Islet precursor cell (in vitro differentiated cells): ENCODE results near the gene SLC29A4.
A peak's percentile ranks its signal among the peaks of the same experiment; 100 is the strongest.
"Not testable (repeated sequence)": the region's sequence is repeated elsewhere in the genome, so short reads cannot be mapped to it uniquely, and the experiment has no call there.

ENCODE experiments used
- DNase-seq: peaks from one replicate; pipeline ENCODE4 v3.0.0-alpha.2; 2018

SLC29A4 gene

DNA sequence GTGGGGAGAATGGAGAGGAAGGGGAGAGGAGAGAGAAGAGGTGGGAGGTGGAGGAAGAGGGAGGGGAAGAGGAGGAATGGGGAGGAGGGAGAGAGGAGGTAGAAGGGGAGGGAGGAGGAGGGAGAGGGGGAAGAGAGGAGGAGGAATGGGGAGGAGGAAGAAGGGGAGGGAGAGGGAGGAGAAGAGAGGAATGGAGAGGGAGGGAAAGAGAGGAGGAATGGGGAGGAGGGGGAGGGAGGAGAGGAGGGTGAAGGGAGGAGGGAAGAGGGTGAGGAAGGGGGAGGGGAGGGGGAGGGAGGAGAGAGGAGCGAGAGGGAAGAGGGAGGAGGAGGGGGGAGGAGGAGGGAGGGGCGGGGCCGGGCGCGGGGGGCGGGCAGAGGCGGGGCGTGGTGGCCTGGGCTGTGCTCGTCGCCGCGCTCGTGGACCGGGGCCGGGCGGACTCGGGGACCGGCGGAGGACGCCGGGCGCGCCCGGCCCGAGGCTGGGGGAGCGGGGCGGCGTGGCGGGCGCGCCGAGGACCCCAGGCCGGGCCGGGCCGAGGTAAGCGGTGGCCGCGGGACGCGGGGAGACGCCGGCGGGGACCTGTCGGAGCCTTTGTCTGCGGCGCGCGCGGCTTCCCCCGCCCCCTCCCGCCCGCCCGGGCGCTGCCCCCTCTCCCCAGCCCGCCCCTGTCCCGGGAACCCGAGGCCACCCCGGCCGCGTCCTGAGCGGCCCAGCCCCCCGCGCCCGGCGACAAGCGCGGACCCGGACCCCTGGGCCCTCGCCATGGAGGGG, at the start of gene SLC29A4:
Gene SLC29A4 (plus strand): TSS at position 401 of the 774 bp plus-strand sequence. CDS start 4,874 bp downstream, outside the sequence.
- peak; percentile 57 for DNase-seq

GRCh38 chr7:5234852-5235831, 47.6 kb upstream of the SLC29A4 start:
- peak; percentile 61 for DNase-seq

DNA sequence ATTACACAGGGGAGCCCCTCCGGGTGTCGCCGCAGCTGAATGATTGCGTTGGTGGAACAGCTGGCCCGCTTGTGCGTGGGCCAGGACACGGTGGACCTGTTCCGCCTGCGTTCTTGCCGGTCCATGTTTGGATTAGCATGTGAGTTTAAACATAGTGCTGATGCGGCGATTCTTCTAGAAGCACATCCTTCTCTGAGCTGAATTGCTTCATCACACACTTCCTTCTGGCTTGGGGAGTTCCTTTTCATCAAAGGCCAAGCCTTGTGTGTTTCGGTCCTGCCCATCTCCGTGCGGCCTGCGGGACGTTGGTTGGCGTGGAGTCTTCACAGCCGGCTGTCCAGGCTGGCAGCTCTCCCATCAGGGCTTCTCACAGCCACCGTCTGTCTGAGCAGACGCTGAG, 45.5 kb upstream of the SLC29A4 start:
- DNase-seq = no peak

DNA sequence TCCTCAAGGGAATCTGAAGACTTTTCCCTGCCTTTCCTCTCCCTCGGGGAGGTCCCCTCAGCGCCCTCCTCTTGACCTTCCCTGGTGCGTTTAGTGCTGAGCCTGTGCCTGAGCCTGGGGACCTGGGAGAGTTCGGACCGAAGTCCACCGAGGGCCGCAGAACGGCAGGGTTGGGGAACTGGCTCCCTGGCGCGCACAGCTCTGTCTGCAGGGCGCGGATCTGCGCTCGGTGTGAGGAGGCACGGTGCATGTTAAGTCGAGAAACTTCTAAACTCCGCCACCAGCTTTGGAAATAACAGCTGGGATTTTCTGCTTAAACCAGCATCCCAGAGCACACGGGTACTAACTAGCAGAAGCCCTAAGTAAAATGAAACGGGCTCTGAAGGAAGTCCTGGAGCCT, 44.2 kb upstream of the SLC29A4 start:
- DNase-seq = no peak

- DNase-seq = no peak
Measured at GRCh38 chr7:5243261-5243660, 39.5 kb upstream of the SLC29A4 start.

DNA sequence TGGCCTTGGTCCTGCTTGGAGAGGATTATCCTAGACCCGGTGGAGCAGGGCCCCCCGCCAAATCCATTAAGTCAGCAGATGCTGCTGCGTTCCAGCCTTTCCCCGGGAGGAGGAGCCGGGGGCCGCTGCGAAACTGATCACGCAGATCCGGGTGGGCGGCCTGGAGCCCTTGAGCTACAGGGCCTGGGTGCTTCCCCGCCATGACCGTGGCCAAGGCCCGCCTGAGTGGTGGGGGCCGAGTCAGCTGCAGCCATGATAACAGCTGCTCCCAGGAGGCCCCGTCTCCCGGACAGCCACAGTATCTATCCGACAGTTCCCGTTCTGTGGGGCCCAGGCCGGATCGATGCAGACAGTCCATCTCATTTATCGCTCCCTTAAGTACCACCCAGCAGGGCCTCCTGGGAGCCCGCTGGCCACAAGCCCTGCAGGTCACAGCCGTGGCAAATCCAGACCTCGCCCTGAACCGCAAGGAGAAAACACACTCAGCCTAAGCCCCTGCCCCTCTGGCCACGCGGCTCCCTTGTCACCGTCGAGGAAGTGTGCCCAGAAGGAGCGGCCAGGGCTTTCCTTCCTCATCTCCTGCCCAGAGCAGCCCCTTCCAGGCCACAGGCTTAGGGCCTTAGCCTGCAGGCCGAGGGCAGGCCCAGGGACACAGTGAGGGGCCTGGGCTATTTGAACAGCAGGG, 34.4 kb upstream of the SLC29A4 start:
- no peak for DNase-seq

DNA sequence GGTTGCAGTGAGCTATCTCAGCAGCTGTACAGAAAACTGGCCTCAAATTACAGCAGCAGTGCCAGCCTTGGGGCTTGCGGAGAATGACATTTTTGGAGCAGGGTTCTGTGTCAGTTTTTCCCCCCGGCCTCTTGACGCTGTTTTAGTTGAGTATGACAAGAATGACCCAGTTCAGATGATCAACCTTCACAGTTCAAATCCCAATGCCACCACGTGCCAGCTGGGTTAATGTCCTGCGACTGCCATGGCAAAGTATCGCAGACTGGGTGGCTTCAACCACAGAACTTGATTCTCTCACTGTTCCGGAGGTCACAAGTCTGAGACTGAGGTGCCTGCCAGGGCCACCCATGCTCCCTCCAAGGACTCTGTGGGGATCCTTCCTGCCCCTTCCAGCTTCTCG, 32.0 kb upstream of the SLC29A4 start:
- DNase-seq = not testable (repeated sequence)

DNA sequence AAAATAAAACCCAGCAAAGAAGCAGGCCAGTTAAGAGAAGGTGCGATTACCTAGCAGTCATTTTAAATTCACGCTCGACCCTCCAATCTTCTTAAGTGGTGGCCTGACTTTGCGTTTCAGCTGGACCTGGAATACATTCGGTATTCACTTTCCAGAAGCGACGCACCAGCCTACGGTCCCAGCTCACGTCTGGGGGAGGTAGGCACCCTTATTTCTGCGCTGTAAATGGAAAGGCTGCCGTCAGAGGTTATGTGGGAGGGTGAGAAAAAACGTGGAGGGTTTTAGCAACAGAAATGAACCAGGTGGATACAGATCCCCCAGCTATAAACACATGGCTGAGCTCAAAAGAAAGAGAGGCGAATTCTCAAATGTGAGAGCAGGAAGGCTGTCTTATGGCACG, 29.2 kb upstream of the SLC29A4 start:
- not testable (repeated sequence) for DNase-seq

DNA sequence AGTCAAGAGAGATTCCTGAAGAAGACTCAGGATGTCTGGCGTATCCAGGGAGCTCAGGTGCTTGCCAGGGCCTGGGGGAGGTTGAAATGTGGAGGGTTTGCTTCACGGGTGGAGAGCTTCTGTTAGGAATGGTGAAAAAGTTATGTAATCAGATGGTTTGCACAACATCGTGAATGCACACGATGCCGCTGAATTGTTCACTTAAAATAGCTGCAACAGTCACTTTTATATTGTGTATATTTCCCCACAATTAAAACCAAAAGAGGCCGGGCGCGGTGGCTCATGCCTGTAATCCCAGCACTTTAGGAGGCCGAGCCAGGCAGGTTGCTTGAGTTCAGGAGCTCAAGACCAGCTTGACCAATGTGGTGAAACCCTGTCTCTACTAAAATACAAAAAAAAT, 28.4 kb upstream of the SLC29A4 start:
- DNase-seq = not testable (repeated sequence)

DNA sequence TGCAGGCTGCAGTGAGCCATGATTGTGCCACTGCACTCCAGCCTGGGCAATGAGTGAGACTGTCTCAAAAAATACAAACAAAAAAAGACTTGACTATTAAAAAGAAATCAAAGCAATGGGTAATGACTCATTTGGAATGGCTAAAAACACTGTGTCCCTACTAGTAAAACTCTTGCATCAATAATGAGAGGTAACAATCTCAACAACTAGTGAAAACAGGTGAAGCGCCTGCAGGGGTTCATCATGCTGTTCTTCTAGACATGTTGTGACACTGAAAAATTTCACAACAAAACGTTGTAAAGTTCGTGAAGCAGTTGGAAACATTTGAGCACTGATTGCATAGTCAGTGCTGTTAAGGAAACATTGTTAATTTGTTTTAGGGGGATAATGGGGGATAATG, 26.9 kb upstream of the SLC29A4 start:
- DNase-seq = no peak

DNA sequence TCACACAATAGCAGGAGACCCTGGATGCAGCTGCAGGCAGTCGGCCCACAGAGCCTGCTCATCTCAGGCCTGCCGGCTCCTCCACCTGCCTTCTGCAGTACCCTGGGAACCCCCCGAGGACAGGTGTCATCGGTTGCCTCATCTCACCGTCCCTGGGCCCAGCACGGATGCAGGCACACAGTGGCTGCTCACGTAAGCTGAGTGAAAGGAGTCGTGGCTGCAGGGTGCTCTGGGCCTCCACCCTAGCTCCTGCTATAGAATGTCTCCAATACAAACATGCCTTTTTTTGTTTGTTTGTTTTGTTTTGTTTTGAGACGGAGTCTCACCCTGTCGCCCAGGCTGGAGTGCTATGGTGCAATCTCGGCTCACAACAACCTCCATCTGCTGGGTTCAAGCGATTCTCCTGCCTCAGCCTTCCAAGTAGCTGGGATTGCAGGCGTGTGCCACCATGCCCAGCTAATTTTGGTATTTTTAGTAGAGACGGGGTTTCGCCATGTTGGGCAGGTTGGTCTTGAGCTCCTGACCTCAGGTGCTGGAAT, 22.1 kb upstream of the SLC29A4 start:
- not testable (repeated sequence) for DNase-seq

GRCh38 chr7:5263066-5263465, 19.7 kb upstream of the SLC29A4 start:
- DNase-seq = not testable (repeated sequence)

DNA sequence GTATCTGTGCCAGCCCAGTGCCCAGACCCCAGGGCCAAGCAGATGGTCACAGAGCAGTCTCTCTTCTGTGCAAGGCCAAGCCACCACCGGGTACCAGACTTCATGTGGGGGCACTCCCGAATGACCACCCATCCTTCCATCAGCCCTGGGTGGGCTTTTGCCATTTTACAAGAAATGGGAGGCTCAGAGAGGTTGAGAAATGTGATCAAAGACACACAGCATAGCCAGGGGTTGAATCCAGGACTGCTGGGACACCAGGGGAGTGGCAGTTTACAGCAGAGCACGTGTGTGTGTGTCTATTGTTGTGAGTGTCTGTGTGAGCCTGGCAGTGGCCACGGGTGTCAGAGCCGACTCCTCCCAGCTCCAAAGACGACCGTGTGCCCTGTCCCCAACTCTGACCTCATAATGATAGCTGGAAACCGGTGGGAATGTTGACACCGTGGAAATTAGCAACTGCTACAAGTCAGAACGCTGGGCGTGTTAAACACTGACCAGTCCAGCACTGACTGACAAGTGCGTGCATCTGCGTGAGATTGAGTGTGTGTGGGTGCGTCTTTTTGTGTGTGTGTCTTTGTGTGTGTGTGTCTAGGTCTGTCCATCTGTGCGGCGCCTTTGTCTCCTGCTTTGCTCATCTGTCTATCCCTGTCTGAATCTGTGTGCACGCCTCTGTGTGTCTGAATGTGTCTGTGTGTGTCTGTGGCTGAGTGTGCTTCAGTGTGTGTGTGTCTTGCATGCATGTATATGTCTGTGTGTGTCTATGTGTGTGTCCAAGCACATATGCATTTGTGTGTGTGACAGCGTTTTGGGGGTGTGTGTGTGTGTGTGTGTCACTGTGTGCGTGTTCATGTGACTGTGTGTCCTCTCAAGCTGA, 17.2 kb upstream of the SLC29A4 start:
- peak; percentile 49 for DNase-seq

GRCh38 chr7:5266191-5267028, 16.3 kb upstream of the SLC29A4 start:
- peak; percentile 68 for DNase-seq

GRCh38 chr7:5267829-5268228, 14.9 kb upstream of the SLC29A4 start:
- not testable (repeated sequence) for DNase-seq

- peak; percentile 58 for DNase-seq
Measured at GRCh38 chr7:5269992-5270657, 12.6 kb upstream of the SLC29A4 start.

DNA sequence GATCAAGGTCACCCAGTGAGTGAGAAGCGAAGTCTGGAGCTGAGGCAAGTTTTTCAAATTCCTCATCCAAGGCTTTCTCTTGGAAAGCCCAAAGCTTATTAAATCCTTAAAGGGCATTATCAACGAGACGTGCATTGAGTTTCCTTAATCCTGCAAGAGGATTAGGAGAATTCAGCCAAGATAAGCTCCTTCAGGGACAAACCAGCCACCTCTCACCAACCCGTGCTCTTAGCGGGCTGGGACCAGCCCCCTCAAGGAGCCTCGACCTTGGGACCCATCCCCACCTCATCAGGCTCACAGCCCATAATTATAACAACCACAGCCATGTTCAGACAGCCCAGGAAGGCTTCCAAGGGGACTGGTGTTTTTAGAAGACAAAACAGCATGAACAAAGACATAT, 12.0 kb upstream of the SLC29A4 start:
- DNase-seq = peak; percentile 39

GRCh38 chr7:5273831-5274405, 8.8 kb upstream of the SLC29A4 start:
- DNase-seq = peak; percentile 31

DNA sequence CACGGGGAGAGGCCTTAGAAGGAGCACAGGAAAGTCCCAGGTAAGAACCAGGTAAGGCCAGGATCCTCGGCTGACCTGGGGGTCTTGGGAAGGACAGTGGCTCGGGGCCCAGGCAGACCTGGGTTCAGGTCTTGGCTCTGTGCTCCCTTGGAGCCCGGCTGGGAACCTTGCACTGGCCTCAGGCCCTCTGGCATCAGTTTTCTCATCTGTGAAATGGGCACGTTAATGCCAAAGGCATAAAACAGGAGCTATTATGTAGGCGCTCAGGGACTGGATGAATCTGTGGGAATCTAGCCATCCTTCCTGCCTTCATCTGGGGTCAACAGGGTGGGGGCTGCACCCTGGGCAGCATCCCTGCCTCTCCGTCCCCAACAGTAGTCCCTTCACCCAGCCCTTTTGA, 8.3 kb upstream of the SLC29A4 start:
- peak; percentile 35 for DNase-seq

GRCh38 chr7:5274985-5275431, 7.7 kb upstream of the SLC29A4 start:
- DNase-seq = not testable (repeated sequence)
